Smooth muscle cell of the brain vasculature (primary cell): Measurements from ENCODE around the gene KIF15.
A peak's percentile ranks its signal among the peaks of the same experiment; 100 is the strongest.
"Not testable (repeated sequence)": the region's sequence is repeated elsewhere in the genome, so short reads cannot be mapped to it uniquely, and the experiment has no call there.

ENCODE experiments used
- DNase-seq: peaks from one replicate; pipeline ENCODE4 v3.0.0-alpha.2; 2012; ENCODE audit warnings: low read depth, low spot score

KIF15 gene

GRCh38 chr3:44761424-44762169 is at the start of gene KIF15, which contains the start of gene KIAA1143:
Gene KIF15, plus strand, starts transcription at chr3:44761794. Its CDS starts 72 bp downstream, at chr3:44761866.
Gene KIAA1143, minus strand, starts transcription at chr3:44761619. Its CDS starts 17 bp downstream, at chr3:44761602.
- DNase-seq, result peak; percentile 94

- peak; percentile 70 for DNase-seq
Measured at GRCh38 chr3:44712455-44713075, 49.0 kb upstream of the KIF15 start, which contains the start of gene ZNF502. Gene ZNF502, plus strand, starts transcription at chr3:44712660. Its CDS starts 7,602 bp downstream, at chr3:44720262.

- DNase-seq, result no peak
Measured at GRCh38 chr3:44721231-44722102, 40.1 kb upstream of the KIF15 start.

- no peak for DNase-seq
Measured at GRCh38 chr3:44722103-44722401, 39.5 kb upstream of the KIF15 start.

GRCh38 chr3:44729384-44729910 is 32.1 kb upstream of the KIF15 start, which contains the start of gene ZNF501:
Gene ZNF501, plus strand, starts transcription at chr3:44729635. Its CDS starts 4,787 bp downstream, at chr3:44734422.
- peak; percentile 72 for DNase-seq

GRCh38 chr3:44734646-44735168 is 26.9 kb upstream of the KIF15 start:
- DNase-seq, result no peak

GRCh38 chr3:44761101-44761423 is 532 bp upstream of the KIF15 start:
- DNase-seq, result no peak

- DNase-seq, result no peak
Measured at GRCh38 chr3:44762170-44762677, 630 bp downstream of the KIF15 start.

GRCh38 chr3:44762690-44763089 is 1.1 kb downstream of the KIF15 start:
- no peak for DNase-seq

GRCh38 chr3:44764248-44764647 is 2.7 kb downstream of the KIF15 start:
- DNase-seq, result no peak

GRCh38 chr3:44771424-44772098 is 10.0 kb downstream of the KIF15 start:
- no peak for DNase-seq

- DNase-seq, result no peak
Measured at GRCh38 chr3:44772099-44772442, 10.5 kb downstream of the KIF15 start.

GRCh38 chr3:44782891-44783290 is 21.3 kb downstream of the KIF15 start:
- no peak for DNase-seq

- peak; percentile 2 for DNase-seq
Measured at GRCh38 chr3:44795197-44795596, 33.6 kb downstream of the KIF15 start.

- DNase-seq, result no peak
Measured at GRCh38 chr3:44802011-44802410, 40.4 kb downstream of the KIF15 start.

GRCh38 chr3:44803298-44803697 is 41.7 kb downstream of the KIF15 start:
- no peak for DNase-seq

- DNase-seq, result no peak
Measured at GRCh38 chr3:44805960-44806359, 44.4 kb downstream of the KIF15 start.

- DNase-seq, result no peak
Measured at GRCh38 chr3:44814751-44815150, 53.2 kb downstream of the KIF15 start.

- DNase-seq, result not testable (repeated sequence)
Measured at GRCh38 chr3:44816334-44816733, 54.7 kb downstream of the KIF15 start.

GRCh38 chr3:44821206-44821605 is 59.6 kb downstream of the KIF15 start:
- DNase-seq, result not testable (repeated sequence)
